ENCODE results near the gene DIS3L.
"Not testable (repeated sequence)": the region's sequence is repeated elsewhere in the genome, so short reads cannot be mapped to it uniquely, and the experiment has no call there.

DIS3L gene

GRCh38 chr15:66304425-66304824 lies 11.1 kb downstream of the DIS3L start:
- H3K4me3 ChIP-seq (ENCODE audit: low read depth, low read length); DNase-seq (ENCODE audit: low read depth): not testable (repeated sequence)

GRCh38 chr15:66306381-66306780 lies 13.0 kb downstream of the DIS3L start:
- H3K4me3 ChIP-seq (ENCODE audit: low read depth, low read length), result no peak overlapping the region
- no peak for DNase-seq (ENCODE audit: low read depth)

GRCh38 chr15:66308531-66308930 lies 15.2 kb downstream of the DIS3L start:
- no peak for DNase-seq (ENCODE audit: low read depth)
- no peak overlapping the region for H3K4me3 ChIP-seq (ENCODE audit: low read depth, low read length)

- no peak for DNase-seq (ENCODE audit: low read depth)
- H3K4me3 ChIP-seq (ENCODE audit: low read depth, low read length), result no peak overlapping the region
Observed at GRCh38 chr15:66309828-66310227, 16.5 kb downstream of the DIS3L start.

DNA sequence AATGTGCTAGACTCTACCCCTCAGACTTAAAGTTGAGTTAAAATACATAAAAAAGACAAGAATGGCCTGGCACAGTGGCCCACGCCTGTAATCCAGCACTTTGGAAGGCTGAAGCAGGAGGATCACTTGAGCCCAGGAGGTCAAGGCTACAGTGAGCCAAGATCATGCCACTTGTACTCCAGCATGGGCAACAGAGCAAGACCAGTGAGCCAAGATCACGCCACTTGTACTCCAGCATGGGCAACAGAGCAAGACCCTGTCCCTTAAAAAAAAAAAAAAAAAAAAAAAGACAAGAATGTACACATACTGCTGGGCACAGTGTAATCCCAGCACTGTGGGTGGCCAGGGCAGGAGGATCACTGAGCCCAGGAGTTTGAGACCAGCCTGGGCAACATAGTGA lies 17.4 kb downstream of the DIS3L start:
- DNase-seq (ENCODE audit: low read depth), result no peak
- H3K4me3 ChIP-seq (ENCODE audit: low read depth, low read length), result no peak overlapping the region

GRCh38 chr15:66312144-66312543 lies 18.8 kb downstream of the DIS3L start:
- no peak for DNase-seq (ENCODE audit: low read depth)
- no peak overlapping the region for H3K4me3 ChIP-seq (ENCODE audit: low read depth, low read length)

DNA sequence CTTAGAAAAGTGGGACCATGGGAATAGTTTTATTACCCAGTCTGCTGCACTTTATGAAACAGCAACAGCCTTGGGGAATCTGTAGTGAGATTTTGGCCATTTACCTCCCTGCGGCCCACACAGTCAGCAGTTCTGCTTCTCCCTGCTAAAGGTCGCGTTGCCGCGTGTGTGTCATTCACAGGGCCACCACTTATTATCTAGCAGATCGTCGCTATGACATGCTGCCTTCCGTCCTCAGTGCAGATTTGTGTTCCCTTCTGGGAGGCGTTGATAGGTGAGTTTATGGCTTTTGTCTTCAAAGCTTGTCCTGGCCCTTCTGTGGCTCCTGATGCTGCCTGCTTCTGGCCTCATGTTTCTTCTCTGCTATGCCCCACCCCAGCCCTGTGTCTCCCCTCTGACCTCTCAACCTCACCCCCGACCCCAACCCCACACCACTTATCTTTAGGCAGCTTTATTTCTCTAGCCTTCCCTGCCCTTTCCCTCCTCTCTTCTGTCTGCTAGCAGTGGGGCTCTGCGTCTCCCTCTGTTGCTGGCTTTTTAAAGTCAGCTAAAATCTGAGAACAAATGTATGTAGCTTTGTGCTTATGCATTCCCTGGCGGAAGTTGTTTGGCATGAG lies 30.1 kb downstream of the DIS3L start:
- H3K4me3 ChIP-seq (ENCODE audit: low read depth, low read length), result no peak overlapping the region
- no peak for DNase-seq (ENCODE audit: low read depth)

DNA sequence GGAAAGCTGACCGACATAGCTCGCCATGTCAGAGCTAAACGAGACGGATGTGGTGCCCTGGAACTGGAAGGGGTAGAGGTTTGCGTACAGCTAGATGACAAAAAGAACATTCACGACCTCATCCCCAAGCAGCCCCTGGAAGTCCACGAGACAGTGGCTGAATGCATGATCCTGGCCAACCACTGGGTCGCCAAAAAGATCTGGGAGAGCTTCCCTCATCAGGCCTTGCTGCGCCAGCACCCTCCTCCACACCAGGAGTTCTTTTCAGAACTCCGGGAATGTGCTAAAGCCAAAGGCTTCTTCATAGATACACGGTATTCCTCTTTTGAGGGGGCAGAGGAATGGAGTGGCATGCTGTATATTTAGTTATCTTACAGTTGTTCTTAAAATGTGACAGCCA lies 32.7 kb downstream of the DIS3L start:
- no peak overlapping the region for H3K4me3 ChIP-seq (ENCODE audit: low read depth, low read length)
- DNase-seq (ENCODE audit: low read depth), result no peak

DNA sequence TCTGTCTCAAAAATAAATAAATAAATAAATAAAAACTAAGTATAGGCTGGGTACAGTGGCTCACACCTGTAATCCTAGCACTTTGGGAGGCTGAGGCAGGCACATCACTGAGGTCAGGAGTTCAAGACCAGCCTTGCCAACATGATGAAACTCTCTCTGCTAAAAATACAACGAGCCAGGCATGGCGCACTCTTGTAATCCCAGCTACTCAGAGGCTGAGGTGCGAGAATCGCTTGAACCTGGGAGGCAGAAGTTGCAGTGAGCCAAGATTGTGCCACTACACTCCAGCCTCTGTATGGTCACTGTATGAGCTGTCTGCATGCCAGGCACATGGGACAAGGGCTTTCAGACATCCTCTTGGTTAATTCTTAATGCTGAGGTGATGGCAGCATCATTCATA lies 34.4 kb downstream of the DIS3L start:
- H3K4me3 ChIP-seq (ENCODE audit: low read depth, low read length), result no peak overlapping the region
- DNase-seq (ENCODE audit: low read depth), result no peak

DNA sequence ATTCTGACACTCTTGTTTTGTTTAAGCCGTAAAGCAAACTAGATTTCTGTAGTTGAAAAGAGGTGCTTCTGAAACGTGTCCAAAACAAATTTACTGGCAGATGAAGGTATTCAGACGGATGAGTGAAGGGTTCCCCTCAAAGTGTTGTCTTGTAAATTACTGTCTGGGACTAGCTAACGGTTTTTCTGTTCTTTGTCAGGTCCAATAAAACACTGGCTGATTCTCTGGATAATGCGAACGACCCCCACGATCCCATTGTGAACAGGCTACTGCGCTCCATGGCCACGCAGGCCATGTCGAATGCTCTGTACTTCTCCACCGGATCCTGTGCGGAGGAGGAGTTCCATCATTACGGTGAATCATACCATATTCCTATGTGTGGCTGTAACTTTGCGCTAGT lies 35.4 kb downstream of the DIS3L start:
- H3K4me3 ChIP-seq (ENCODE audit: low read depth, low read length), result no peak overlapping the region
- DNase-seq (ENCODE audit: low read depth), result no peak

DNA sequence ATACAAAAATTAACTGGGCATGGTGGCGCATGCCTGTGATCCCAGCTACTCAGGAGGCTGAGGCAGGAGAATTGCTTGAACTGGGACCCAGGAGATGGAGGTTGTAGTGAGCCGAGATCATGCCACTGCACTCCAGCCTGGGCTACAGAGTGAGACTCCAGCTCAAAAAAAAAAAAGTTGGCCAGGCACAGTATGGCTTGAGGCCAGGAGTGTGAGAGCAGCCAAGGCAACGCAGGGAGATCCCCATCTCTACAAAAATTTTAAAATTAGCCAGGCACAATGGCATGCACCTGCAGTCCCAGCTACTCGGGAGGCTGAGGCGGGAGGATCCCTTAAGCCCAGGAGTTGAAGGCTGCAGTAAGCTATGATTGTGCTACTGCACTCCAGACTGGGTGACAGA lies 55.2 kb downstream of the DIS3L start:
- not testable (repeated sequence) for DNase-seq (ENCODE audit: low read depth); H3K4me3 ChIP-seq (ENCODE audit: low read depth, low read length)

- DNase-seq (ENCODE audit: low read depth), result no peak
- peak overlapping the region; percentile 84 for H3K4me3 ChIP-seq (ENCODE audit: low read depth, low read length)
Observed at GRCh38 chr15:66356077-66356358, 62.6 kb downstream of the DIS3L start.

GRCh38 chr15:66356359-66357236 lies 63.2 kb downstream of the DIS3L start, which contains the start of gene TIPIN:
TSS of gene TIPIN (minus strand) at chr15:66356685. CDS start at chr15:66352947, 3,738 bp downstream.
- peak within 1 kb of the TSS; percentile 84 for H3K4me3 ChIP-seq (ENCODE audit: low read depth, low read length)
- peak; percentile 85 for DNase-seq (ENCODE audit: low read depth)

GRCh38 chr15:66359740-66360139 lies 66.4 kb downstream of the DIS3L start:
- H3K4me3 ChIP-seq (ENCODE audit: low read depth, low read length), result no peak overlapping the region
- DNase-seq (ENCODE audit: low read depth), result no peak

DNA sequence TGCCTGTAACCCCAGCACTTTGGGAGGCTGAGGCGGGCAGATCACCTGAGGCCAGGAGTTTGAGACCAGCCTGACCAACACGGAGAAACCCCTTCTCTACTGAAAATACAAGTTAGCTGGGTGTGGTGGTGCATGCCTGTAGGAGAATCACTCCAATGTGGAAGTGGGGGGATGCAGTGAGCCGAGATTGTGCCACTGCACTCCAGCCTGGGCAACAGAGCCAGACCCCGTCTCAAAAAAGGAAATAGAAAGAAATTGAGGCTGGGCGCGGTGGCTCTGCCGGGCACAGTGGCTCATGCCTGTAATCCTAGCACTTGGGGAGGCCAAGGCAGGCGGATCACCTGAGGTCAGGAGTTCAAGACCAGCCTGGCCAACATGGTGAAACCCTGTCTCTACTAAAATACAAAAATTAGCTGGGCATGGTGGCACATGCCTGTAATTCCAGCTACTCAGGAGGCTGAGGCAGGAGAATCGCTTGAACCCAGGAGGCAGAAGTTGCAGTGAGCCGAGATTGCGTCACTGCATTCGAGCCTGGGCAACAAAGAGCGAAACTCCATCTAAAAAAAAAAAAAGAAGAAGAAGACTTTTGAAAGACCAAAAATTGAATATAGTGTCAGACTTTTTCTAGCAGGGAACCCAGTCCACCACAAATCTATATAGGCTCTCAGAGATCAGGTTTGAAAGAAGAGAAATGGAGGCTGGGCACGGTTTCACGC lies 68.5 kb downstream of the DIS3L start:
- H3K4me3 ChIP-seq (ENCODE audit: low read depth, low read length); DNase-seq (ENCODE audit: low read depth): not testable (repeated sequence)

GRCh38 chr15:66362776-66363175 lies 69.4 kb downstream of the DIS3L start:
- H3K4me3 ChIP-seq (ENCODE audit: low read depth, low read length), result no peak overlapping the region
- DNase-seq (ENCODE audit: low read depth), result no peak

DNA sequence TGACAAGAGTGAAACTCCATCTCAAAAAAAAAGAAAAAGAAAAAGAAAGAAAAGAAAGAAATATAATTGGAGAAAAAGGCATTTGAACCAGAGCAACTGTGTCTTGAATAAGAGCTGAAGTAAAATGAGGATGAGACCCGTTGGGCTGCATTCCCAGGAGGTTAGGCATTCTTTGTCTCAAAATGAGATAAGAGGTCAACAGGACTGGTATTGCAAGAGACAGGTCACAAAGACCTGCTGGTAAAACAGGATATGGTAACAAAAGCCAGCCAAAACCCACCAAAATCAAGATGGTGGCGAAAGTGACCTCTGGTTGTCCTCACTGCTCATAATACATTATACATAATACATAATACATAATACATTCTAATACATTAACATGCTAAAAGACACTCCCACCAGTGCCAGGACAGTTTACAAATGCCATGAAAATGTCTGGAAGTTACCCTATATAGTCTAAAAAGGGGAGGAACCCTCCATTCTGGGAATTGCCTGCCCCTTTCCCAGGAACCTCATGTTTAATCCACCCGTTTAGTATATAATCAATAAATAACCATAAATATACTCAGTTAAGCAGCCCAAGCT lies 71.7 kb downstream of the DIS3L start:
- no peak for DNase-seq (ENCODE audit: low read depth)
- no peak overlapping the region for H3K4me3 ChIP-seq (ENCODE audit: low read depth, low read length)

- H3K4me3 ChIP-seq (ENCODE audit: low read depth, low read length), result peak overlapping the region; percentile 33
- DNase-seq (ENCODE audit: low read depth), result peak; percentile 14
Observed at GRCh38 chr15:66369773-66370651, 76.6 kb downstream of the DIS3L start.

DNA sequence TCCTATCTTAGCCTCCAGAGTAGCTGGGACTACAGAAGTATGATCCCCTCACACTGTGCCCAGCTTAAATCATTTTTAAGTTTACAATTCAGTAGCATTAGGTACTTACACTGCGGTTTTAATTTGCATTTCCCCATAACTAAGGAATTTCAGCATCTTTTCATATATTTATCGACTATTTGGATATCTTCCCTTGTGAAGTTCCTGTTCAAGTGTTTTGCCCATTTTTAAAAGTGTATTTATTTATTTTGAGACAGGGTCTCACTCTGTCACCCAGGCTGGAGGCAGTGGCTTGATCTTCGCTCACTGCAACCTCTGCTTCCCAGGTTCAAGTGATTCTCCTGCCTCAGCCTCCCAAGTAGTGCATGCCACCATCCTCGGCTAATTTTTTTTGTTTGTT lies 80.8 kb downstream of the DIS3L start:
- no peak overlapping the region for H3K4me3 ChIP-seq (ENCODE audit: low read depth, low read length)
- DNase-seq (ENCODE audit: low read depth), result no peak

Measured in skeletal muscle cell (primary cell).